ENCODE data around the gene ODAD3.

DNA sequence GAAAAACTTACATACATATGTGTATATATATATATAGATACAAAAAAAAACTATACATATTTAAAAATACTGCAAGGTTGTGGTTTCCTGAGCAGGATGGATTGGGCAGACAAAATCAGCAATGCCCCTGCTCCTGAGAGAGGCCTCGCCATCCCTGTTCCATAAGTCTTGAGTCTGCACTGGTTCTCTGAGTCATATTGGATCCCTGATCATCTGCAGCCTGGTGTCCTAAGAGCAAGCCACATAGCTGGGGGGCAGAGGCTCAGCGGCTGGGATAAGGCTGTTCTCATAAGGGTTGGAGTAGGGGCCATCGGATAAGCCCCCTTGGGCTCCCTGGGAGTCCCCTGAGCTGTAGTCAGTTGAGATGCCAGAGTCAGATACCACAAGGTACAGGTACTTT lies 57.2 kb downstream of the ODAD3 start:
- TF ChIP-seq, protein P1, sequence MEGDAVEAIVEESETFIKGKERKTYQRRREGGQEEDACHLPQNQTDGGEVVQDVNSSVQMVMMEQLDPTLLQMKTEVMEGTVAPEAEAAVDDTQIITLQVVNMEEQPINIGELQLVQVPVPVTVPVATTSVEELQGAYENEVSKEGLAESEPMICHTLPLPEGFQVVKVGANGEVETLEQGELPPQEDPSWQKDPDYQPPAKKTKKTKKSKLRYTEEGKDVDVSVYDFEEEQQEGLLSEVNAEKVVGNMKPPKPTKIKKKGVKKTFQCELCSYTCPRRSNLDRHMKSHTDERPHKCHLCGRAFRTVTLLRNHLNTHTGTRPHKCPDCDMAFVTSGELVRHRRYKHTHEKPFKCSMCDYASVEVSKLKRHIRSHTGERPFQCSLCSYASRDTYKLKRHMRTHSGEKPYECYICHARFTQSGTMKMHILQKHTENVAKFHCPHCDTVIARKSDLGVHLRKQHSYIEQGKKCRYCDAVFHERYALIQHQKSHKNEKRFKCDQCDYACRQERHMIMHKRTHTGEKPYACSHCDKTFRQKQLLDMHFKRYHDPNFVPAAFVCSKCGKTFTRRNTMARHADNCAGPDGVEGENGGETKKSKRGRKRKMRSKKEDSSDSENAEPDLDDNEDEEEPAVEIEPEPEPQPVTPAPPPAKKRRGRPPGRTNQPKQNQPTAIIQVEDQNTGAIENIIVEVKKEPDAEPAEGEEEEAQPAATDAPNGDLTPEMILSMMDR (IDR thresholded peaks at IDR 0.05; ENCODE audit: low read depth, low read length): no peak
- no peak for TF ChIP-seq EZH2phosphoT487 (IDR thresholded peaks at IDR 0.05; ENCODE audit: low read depth)

Measured in OCI-LY3 (cell line).